Cerebellar nuclear complex (tissue), 1 donor: Measurements from ENCODE around the gene SAP30BP.

Source experiments
- DNase-seq, 2 experiments: peaks; one replicate each; lab custom pipeline; 2025; lab: John Stamatoyannopoulos, UW

SAP30BP gene

DNA sequence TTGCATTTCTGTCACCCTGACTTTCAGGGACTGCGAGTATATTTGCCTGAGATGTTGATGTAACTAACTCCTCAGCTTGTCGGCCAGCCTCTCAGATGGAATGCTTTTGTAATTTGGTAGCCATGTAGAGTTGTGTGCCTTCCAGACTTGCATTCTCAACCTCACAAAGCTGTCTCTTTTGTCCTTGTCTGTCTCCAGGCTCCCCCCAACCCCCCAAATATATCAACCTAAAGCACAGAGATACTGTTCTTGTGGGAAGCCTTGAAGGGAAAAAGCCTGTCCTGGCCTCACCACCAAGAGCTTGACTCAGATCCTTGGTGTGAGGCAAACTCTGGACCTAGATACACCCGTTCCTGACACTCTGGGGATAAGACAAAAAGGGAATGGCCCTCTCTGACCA, 18.4 kb downstream of the SAP30BP start:
- no peak for DNase-seq

DNA sequence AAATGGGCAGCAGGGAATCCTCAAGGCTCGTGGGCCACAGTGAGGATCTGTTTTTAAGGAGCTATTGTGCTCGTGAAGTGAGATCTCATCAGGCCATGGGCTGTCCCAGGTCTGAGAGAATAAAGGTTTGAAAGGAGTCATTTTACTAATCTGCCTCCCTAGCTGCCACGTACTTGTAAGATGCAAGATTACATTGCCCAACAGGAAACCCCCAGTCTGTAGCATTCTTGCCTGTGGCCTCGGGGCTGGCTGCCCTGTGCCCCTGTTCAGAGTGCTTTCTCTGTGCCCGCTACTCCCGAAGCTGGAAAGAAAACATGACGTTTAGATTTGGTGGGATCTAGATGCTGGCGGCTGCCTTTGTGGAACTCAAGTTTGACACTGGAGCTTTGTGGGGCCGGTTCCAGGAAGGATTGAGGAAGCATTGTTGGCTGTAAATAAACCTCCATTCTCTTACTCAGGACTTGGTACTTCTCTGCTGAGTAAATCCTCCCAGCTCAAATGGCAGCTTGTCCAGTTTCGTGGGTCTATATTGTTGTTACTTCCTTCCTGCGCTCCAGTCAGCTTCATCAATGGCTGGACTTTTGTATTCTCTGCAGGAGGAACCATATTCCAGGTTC, 21.2 kb downstream of the SAP30BP start:
- DNase-seq: no peak

DNA sequence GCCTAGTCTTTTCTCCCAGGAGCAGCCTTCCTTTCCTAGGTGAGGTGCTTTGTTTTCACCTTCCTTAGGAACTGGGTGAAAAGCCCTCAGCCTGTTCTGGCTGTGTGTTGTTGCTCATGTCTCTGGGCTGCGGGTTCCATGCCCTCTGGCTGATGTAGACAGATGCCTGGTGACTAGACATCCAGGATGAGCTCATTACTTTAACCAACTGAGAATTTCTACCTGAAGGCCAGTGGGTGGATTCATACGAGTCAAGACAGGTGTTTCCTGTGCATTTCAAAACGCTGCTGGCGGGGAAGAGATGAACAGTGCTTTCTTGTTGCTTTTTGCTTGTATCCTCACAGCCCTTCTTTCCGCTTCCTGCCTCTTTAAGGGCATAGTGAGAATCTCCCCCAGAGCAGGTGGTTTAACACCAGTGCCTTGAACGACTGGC, 22.3 kb downstream of the SAP30BP start:
- no peak for DNase-seq

DNA sequence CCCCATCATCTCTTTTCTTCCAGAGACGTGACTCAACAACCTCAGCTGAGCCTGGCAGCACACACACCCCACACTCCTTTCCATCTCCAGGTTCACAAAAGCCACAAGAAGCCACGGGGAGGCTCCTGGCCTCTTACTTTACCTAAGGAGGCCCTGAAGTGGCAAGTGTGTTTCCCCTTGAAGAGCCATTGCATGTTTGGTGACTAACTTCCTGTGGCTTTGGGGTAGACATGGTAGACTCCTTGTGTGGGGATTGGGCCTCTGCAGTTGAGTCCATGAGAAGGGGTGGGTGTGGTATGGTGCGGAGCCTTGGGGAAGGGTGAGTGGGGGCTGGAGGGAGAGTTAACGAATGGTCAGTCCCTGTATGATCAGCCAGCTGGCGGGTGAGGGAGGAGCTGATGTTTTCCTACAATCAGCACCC, 24.2 kb downstream of the SAP30BP start:
- no peak for DNase-seq

DNA sequence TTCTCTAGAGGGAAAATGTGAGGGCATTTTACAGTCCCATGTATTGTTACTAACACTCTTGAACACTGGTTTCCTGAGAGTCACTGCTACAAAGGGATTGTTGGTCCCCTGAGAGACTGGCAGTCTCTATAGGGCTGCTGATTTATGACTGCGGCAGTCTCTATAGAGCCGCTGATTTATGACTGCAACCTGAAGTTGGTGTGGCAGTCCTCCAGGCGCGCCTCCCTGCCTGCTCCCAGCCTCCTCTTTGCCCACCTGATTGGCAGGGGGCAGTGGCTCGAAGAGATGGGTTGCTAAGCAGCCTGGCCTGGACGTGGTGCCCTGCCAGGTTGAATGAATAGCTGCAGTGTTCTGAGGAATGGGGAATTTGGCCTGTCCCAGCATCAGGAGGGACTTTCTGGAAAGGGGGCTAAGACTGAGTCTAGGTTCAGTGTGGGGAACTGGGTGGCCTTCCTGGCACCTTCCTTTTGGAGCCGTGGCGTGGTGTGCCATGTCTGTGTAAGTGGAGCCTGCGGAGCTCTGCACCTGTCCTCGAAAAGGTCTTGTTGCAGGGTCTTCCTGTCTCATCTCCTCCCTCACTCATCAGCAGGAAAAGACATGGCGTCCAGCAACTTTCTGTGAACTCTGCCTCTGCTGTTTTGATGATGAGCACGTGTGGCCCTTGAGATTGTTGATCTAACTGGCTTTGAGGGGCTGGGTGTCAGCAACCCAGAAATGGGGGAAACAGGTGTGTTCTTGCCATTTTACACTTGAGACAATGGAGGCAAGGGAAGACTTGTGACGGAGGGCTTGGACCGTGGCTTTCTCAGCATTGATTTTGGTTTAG, 24.9 kb downstream of the SAP30BP start:
- DNase-seq: no peak

DNA sequence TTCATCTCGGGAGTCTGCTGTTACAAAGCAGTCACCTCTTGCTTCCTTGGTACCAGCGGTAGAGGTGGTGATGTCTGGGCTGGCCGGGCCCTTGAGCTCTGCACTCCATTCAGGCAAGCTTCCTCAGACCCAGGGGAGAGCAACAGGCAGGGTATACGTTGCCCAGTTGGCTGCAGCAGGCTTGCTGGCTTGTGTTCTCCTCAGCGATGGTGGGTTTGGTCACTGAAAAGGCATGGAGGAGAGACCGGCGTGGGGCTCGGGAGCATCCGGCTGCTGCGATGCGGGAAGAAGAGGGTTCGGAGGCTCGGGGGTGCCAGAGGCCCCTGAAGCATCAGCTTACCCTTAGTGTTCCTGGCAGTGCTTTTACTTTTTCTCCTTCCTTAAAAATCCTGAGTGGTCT, 25.8 kb downstream of the SAP30BP start:
- no peak for DNase-seq

DNA sequence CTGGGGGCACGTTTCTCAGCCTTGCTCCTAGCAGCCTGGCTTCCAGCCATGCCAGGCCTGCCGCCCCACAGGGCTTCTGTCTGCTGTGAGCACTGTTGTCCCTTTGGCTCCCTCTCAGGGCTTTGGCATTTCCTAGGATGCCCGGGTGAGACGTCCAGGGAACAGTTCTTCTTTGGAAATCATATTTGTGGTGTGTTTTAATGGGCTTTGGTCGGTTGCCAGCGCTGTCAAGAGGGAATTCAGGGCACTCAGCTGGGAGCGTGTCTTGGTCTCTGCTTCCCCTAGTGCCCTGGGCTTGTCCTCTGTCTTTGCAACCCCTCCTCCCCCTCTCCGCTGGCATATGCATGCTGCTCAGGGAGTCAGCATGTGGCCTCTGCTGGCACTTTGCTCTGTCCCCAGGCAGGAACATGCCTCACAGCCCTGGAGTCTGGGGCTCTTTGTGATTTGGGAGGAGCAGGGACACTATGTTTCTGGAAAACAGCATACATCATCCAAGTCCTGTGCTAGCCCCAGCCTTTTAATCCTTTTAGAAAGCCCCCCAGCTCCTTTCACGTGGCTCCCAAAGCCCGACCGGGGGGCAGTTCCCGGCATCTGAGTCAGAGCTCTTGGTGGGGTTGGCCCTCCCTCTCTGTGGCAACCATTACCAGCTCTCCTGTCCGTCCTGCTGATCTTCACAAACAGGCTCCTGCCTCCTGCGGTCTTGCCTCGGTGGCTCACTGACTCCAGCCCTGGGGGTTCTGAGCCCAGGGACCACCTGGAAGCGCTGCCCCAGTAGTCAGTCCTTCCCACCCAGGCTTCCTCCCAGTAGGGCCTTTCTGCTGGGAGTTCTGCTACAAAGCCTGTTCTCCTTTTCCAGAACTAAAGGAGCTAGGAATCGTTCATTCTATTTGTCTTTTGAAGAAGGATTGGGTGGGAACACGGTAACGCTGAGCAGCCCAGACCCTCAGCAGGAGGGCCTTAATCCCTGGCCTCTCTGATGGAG, 26.7 kb downstream of the SAP30BP start:
- peak; percentile 33 to 77 for DNase-seq

DNA sequence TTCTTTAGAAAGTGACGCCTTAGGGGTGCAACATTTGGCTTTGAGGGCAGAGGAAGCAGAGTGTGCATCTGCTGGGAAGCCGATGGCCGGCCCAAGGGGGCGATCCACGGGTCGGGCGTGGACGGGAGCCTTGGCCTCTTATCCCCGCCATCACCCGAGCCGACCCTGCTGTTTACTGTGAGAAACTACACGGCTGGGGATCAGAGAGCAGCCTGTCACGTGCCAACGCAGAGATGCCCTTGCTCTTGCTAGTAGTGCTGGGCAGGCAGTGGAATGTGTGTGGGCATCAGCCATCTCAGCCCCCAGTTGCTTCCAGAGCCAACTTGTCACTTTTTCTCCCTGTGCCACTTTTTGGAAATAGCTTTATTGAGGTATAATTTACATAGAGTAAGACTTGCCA, 27.4 kb downstream of the SAP30BP start:
- no peak for DNase-seq

DNA sequence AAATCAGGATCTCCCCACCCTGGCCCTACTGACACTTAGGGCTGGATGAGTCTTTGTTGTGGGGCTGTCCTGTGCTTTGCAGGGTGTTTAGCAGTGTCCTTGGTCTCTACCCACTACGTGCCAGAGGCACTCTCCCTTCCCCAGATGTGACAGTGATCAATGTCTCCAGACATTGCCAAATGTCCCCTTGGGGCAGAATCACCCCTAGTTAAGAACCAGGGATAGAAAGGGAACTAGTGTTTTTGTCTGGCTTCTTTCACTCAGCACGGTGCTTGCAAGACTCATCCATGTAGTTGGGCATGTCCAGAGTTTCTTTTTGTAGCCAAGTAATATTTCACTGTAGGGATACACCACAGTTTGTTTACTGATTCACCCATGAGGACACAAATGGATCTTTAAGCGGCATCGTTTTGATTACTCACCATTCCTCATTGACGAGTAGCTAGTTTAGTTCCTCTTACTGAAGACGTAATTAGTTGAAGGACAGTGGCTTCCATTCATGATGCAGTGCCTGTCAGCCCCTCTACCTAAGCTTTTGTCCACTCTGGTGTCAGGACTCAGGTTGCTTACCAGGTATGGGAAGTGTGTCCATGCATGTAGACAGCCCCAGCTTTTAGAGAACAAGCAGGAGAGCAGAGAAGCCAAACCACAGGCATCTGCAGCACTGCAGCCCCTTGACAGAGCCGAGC, 28.1 kb downstream of the SAP30BP start:
- DNase-seq: no peak

DNA sequence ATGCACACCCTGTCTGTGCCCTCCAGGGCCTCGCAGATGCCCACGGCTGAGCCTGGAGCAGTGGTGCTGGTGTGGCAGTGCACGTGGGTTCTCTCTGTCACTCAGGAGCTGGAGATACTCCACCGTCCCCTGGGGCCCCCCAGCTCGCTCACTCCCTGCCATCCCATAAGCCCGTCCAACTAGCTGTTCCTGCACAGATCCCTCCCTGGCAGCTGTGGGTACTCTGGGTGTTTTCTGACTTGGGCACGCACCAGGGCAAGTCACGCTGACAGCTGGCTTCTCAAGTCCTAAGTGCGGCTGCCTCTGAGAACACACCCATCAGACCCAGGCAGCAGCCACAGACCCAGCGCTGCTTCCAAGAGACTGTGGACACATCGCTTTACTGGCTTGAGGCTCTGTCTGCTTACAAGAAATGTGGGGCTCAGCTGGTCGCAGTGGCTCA, 28.7 kb downstream of the SAP30BP start:
- DNase-seq: no peak

DNA sequence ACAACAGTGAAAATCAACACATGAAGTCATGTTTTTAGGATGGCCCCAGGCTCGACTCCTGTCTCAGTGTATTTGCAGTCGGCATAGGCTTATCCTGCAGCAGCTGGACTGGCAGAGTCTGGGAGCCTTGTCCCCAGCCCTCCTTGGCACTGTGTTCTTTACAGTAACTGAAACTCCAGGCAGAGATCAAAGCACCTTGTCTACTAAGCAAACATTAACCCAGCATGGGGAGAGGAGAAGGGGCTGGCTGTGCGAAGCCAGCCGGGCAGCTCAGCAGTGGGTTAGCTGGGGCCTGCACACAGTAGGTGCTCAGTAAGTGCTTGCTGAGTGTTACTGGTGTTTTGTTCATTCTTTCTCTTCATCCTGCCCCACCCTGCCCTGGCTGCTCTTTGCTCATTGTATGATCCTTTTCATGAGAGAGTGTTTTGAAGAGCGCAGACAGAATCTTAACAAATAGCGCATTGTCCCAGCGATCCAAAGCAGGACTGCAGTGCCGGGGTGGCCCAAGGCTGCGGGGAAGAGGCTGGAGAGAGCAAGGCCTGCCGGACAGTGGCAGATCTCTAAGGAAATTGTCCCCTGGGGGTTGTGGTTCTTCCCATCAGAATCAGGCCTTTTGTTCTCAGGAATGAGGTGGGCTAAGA, 30.6 kb downstream of the SAP30BP start:
- no peak for DNase-seq

DNA sequence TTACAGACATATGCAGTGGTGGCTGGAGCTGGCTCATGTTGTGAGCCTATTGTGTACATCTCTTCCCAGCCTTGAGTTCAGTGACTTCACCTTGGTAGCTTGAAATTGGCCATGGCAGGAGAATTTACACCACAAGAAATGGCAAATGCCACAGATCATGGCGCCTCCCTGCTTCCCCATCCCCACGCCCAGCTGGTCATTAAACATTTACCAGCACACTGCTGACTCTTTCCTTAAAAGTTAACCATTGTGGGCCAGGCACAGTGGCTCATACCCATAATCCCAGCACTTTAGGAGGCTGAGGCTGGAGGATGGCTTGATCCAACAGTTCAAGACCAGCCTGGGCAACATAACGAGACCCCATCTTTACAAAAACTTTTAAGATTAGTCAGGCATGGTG, 31.5 kb downstream of the SAP30BP start:
- DNase-seq: no peak

DNA sequence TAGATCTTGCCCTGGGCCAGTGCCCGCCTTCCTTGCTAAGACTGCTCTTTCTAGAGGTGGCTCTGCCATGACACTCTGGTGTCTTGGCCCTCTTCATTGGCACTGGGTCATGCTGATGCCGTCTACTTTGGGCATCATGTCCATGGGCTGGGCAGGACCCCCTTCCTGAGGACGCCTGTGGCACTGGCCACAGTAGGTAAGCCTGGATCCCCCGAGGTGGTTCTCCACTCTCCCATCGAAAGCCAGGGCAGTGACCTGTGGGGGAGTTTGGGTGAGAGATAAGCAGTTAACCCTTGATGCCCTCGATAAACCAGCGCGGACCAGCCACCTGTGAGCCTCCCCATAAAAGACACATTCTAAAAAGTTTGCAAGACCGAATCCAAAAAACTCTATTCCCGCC, 34.1 kb downstream of the SAP30BP start:
- DNase-seq: no peak

DNA sequence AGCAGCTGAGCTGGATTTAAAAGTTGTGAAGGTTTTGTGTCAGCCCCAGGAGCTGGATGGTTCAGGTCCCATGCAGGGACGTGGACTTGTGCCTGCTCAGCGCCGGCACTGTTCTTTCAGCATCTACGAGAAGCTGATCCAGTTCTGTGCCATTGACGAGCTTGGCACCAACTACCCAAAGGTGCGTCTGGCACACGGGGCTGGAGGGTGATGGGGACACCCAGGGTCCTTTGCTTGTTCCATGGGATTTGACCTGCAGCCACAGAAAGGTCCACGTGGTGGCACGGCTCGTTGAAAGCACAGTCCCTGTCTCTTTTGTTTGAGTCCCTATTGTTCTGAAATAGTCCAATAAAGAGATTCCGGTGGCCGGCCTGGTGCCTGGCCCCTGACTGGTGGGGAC, 36.1 kb downstream of the SAP30BP start:
- no peak for DNase-seq

DNA sequence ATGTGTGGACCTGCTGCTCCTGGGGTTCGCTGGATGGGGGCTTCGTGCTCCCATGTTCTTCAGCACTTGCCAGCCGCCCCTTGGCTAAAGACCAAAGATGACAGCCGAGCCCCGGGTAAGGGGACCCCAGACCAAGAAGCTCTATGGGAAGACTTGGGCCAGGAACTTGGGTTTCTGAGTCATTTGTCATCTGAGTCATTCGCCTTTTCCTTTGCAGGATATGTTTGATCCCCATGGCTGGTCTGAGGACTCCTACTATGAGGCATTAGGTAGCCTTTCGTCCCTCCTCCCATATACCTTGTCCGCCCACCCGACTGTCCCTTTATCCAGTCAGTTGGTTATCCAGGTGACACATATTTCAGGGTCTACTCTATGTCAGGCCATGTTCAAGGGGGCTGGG, 36.5 kb downstream of the SAP30BP start:
- DNase-seq: no peak

DNA sequence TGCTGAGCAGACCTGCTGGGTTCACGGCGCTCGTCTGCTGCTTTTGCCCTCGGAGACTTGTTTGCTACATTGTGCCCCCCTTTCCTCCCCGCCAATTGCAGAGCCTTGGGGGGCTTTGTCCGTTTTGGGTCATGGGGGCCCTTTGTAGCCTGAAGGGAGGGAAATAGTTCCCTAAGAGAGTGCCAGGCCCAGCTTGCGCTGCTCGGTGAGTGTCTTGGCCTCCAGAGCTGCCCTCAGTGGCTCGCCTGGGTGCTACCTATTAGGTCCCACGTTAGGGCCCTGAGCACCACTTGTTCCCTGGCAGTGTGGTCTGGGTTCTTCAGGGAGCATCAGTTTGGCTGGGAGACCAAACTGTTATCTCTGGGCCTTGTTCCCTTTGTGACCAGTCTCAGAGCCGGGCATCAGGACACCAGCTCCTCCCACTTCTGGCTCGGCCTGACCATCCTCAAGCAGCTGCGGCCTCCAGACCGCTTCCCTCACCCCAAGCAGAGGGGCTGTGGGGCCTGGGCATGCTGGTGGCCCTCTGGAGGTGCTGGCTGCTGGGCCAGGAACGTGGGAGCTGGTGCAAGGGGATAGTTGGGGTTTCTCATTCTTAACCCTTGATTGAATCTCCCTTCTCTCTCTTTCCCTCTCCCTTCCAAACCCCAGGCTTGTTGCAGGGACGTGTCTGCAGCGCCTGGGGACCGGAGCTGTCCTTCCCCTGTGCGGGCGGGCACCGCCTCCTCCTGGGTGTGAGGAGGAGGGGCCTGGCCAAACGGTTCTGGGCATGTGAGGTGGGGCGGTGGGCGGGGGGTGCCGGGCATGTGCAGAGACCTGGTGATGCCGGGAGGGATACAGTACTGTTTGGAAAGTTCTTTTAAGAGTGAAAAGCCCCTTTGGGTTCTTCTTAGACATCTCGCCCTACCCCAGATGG, 38.1 kb downstream of the SAP30BP start:
- DNase-seq: no peak

DNA sequence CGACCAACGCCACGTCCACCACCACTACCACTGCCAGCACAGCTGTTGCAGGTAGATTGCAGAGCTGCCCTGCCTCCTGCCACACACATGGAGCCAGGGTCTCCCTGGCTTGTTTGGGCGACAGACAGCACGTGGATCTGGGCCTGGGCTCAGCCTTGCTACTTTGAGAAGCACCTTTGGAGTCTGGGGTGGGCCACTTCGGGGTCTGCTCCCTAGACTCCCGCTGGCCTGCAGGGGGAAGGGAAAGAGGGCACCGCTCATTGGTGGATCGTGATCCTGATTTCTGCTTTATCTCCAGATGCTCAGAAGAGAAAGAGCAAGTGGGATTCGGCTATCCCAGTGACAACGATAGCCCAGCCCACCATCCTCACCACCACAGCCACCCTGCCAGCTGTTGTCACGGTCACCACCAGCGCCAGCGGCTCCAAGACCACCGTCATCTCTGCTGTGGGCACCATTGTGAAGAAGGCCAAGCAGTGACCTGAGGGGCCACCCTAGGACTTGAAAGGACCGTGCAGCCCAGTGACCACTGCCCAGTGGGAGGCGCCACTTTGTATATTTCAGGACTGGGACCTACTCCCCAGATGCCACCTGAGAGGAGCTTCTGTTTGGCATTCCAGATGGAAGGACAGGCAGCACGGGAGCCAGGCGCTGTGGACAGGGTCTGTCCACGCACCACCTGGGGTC, 39.0 kb downstream of the SAP30BP start:
- DNase-seq: no peak

DNA sequence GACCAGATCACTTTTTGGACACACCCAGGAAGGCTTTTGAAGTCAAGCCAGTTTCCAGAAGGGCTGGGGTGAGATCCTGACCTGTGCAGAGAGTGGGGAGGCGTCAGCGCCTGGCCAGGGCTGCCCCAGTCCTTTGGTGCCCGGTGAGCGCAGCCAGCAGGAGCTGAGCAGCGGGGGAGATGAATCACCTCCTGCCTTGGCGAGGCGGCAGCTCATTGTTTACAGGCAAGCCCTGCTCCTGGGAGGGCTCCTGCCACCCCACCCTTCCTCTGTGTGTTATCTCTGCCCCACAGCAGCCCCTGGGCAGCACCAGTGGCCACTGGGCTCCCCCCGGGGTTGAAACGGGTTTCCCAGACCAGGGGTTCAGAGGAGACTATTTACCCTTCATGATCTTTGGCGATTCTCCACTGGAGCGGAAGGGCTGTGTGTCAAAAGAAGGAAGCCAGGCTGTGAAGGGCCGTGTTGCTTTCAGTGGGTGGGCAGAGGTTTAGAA, 40.0 kb downstream of the SAP30BP start:
- DNase-seq: no peak

DNA sequence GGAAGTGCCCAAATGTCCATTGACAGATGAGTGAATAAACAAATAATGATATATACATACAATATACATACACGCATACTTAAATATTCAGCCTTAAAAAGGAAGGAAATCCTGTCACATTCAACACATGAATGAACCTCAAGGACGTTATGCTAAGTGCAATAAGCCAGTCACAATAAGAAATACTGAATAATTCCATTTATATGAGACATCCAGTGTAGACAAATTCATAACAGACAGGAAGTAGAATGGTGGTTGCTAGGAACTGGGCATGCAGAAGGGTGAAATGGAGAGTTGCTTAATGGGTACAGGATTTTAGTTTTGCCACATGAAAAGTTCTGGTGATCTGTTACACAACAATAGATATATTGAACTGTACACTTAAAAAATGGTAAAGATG, 45.3 kb downstream of the SAP30BP start:
- DNase-seq: no peak
